ENCODE measurements around the gene HSPD1. TPM values are rescaled to one million over a fixed set of nuclear protein-coding genes. Genes with fewer than 3 reads are reported as not detected.

Gene HSPD1
- total and polyA plus RNA-seq, 2 of the 13 experiments (the other 11 are each of a cell fraction or from before 2014, with no cell fraction given), result 685 to 2,610 TPM

- TF ChIP-seq KDM3A (CRISPR knock-in tag; IDR thresholded peaks at IDR 0.05; ENCODE audit: low read depth), result no peak; the same call in 1 of the 2 replicates
- TF ChIP-seq TFDP2 (CRISPR knock-in tag; IDR thresholded peaks at IDR 0.05), result peak; percentile 74
- peak; percentile 32; the same call in 1 of the 2 replicates for TF ChIP-seq ZNF383 (CRISPR knock-in tag; IDR thresholded peaks at IDR 0.05; ENCODE audit: borderline replicate concordance)
- no peak for TF ChIP-seq ZBTB44 (CRISPR knock-in tag; IDR thresholded peaks at IDR 0.05)
- no peak for TF ChIP-seq ATRX (CRISPR knock-in tag; IDR thresholded peaks at IDR 0.05; ENCODE audit: borderline replicate concordance)
- peak; percentile 95 for TF ChIP-seq ZNF350 (CRISPR knock-in tag; IDR thresholded peaks at IDR 0.05; ENCODE audit: borderline replicate concordance, low read depth)
- TF ChIP-seq SAP130 (CRISPR knock-in tag; IDR thresholded peaks at IDR 0.05; ENCODE audit: low read depth), result peak; percentile 98
- no peak for TF ChIP-seq HNRNPH1 (optimal IDR thresholded peaks at IDR 0.05; ENCODE audit: low read depth, low read length)
- TF ChIP-seq ATF6 (CRISPR knock-in tag; conservative IDR thresholded peaks at IDR 0.05), result no peak
- TF ChIP-seq ZNF546 (CRISPR knock-in tag; conservative IDR thresholded peaks at IDR 0.05), result no peak; the same call in 1 of the 2 replicates
- no peak for TF ChIP-seq ZNF10 (CRISPR knock-in tag; IDR thresholded peaks at IDR 0.05; ENCODE audit: borderline replicate concordance, low read depth)
- peak; percentile 46; the same call in 1 of the 2 replicates for TF ChIP-seq PBX3 (CRISPR knock-in tag; IDR thresholded peaks at IDR 0.05; ENCODE audit: borderline replicate concordance)
- peak; percentile 95; the same call in 1 of the 2 replicates for TF ChIP-seq ZNF569 (CRISPR knock-in tag; IDR thresholded peaks at IDR 0.05; ENCODE audit: borderline replicate concordance)
- TF ChIP-seq, protein P1, sequence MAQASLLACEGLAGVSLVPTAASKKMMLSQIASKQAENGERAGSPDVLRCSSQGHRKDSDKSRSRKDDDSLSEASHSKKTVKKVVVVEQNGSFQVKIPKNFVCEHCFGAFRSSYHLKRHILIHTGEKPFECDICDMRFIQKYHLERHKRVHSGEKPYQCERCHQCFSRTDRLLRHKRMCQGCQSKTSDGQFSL (CRISPR knock-in tag; IDR thresholded peaks at IDR 0.05), result no peak
- no peak for TF ChIP-seq JDP2 (CRISPR knock-in tag; IDR thresholded peaks at IDR 0.05; ENCODE audit: borderline replicate concordance)
- TF ChIP-seq SMARCE1 (IDR thresholded peaks at IDR 0.05; ENCODE audit: borderline replicate concordance), result no peak
- peak; percentile 5; the same call in 1 of the 2 replicates for TF ChIP-seq ZMYM3 (CRISPR knock-in tag; IDR thresholded peaks at IDR 0.05)
- peak; percentile 41; the same call in 1 of the 2 replicates for TF ChIP-seq NCOA2 (CRISPR knock-in tag; IDR thresholded peaks at IDR 0.05)
- TF ChIP-seq, protein P2, sequence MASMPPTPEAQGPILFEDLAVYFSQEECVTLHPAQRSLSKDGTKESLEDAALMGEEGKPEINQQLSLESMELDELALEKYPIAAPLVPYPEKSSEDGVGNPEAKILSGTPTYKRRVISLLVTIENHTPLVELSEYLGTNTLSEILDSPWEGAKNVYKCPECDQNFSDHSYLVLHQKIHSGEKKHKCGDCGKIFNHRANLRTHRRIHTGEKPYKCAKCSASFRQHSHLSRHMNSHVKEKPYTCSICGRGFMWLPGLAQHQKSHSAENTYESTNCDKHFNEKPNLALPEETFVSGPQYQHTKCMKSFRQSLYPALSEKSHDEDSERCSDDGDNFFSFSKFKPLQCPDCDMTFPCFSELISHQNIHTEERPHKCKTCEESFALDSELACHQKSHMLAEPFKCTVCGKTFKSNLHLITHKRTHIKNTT (CRISPR knock-in tag; IDR thresholded peaks at IDR 0.05), result no peak
- TF ChIP-seq MEIS1 (CRISPR knock-in tag; IDR thresholded peaks at IDR 0.05; ENCODE audit: borderline replicate concordance), result peak; percentile 92
- TF ChIP-seq ZNF460 (CRISPR knock-in tag; IDR thresholded peaks at IDR 0.05; ENCODE audit: borderline replicate concordance), result peak; percentile 13; the same call in 1 of the 2 replicates
- TF ChIP-seq KLF11 (CRISPR knock-in tag; IDR thresholded peaks at IDR 0.05), result peak; percentile 76; the same call in 1 of the 2 replicates
These were observed 46.3 kb downstream of the HSPD1 start, which contains the start of gene COQ10B (continued) for GRCh38 chr2:197453123-197453913.
